OCI-LY3 (cell line): ENCODE measurements around the gene CARD9.

Experiments used
- CTCF ChIP-seq: fragments of 200-600, 300-600 bp; sonication (generic); IDR thresholded peaks from 2 replicates; pipeline ENCODE4 v1.5.1; 2014; ENCODE audit warnings: antibody characterized with exemption, low read length, low read depth
- EZH2phosphoT487 ChIP-seq: fragments of 200-600 bp; shearing (Covaris generic); IDR thresholded peaks from 2 replicates; pipeline ENCODE4 v1.6.1; 2018; ENCODE audit warnings: antibody characterized with exemption, mixed run types, low read depth

- TF ChIP-seq CTCF (no peak), EZH2phosphoT487 (no peak)
These were observed 54.7 kb downstream of the CARD9 start for GRCh38 chr9:136318776-136319241.
